Stimulated activated CD4-positive, alpha-beta T cell treated with anti-CD3 and anti-CD28 coated beads, Interleukin-1b, Interleukin-23, amount 100 ng/mL, for 48 hours (primary cell): ENCODE results near the gene ZNF536.
"Not testable (repeated sequence)": the region's sequence is repeated elsewhere in the genome, so short reads cannot be mapped to it uniquely, and the experiment has no call there.

Experiments
- DNase-seq: peaks from one replicate; pipeline ENCODE4 v3.0.0-alpha.2; 2020

Gene ZNF536

GRCh38 chr19:30390356-30390988 is 18.3 kb downstream of the ZNF536 start:
- DNase-seq, result no peak

DNA sequence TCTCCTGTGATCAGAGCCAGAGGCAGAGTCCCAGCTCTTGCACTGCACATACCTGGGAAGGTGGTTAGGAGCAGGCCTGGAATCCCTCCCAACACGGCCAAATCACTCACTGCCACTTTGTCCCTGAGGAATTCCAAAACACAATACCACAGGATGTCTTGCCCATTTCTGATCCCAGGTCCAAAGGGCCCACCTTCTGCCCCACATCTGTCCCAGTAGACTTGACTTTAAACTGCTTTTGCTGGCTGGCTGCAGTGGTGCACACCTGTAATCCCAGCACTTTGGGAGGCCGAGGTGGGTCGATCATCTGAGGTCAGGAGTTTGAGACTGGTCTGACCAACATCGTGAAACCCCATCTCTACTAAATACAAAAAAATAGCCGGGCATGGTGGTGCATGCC is 18.9 kb downstream of the ZNF536 start:
- no peak for DNase-seq

DNA sequence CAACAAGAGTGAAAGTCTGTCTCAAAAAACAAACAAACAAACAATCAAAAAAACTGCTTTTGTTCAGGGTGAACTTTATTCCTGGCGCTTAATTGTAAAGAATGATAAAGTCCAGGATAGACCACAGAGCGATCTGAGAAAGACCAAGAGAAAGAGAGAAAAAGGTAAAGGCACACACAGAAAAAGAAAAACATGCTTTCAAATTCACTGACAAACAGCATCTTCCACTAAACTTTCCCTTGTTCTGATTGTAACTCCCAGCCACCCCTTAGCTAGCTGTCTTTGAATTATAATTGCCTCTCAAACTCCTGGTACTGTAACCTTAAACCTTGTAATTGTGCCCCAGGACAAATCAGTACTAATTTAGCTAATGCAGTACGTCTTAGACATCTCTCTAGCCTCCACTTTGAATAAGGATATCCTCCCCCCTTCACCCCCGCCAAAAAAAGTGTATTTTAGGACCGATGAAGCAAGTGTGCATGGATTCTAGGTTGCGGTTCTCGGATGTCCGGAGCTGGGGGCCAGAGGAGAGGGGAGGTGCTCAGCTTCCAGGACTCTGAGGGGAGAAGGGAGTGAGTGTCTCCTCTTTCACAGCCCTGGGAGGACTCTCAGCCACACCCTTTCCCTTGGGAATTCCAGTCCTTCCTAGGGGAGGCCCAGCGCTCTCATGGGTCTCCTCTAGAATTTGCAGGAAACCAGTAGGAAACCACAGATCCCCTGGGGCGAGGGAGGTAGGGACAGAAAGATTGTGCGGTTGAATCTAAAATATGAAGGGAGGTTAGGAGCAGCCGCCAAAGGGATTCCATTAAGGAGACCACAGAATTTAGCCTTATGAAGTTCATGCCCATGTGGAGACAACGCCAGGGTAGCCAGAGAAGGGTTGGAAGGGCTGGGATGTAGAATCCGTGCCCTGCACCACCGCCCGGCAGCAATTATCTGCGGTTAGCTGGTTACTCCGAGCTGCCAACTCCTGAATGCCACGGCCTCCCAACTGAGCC is 19.7 kb downstream of the ZNF536 start:
- no peak for DNase-seq

DNA sequence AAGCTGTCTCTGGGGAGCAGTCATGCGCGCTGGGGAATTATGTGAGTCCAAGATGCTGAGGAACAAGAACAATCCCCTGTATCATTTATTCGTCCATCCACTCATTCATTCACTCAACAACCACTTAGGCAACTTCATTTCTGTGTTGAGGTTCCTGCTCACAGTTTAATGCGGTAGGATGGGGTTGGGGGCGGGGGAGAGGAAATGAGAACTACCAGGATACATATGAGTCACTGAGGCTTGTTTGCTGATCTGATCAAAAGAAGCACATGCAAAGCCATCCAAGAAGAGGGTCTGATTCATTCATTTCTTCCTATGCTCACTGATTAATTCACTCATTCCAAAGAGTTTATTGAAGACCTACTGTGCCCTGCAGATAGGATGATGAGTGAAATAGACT is 20.9 kb downstream of the ZNF536 start:
- DNase-seq, result no peak

GRCh38 chr19:30393729-30394480 is 21.7 kb downstream of the ZNF536 start:
- DNase-seq, result no peak

GRCh38 chr19:30394481-30395151 is 22.4 kb downstream of the ZNF536 start:
- no peak for DNase-seq

- no peak for DNase-seq
Measured at GRCh38 chr19:30395283-30395682, 23.1 kb downstream of the ZNF536 start.

DNA sequence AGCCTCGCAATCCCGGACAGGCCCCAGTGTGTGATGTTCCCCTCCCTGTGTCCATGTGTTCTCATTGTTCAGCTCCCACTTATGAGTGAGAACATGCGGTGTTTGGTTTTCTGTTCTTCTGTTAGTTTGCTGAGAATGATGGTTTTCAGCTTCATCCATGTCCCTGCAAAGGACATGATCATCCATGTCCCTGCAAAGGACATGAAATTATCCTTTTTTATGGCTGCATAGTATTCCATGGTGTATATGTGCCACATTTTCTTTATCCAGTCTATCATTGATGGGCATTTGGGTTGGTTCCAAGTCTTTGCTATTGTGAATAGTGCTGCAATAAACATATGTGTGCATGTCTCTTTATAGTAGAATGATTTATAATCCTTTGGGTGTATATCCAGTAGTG is 26.4 kb downstream of the ZNF536 start:
- not testable (repeated sequence) for DNase-seq

- no peak for DNase-seq
Measured at GRCh38 chr19:30401956-30402355, 29.8 kb downstream of the ZNF536 start.

DNA sequence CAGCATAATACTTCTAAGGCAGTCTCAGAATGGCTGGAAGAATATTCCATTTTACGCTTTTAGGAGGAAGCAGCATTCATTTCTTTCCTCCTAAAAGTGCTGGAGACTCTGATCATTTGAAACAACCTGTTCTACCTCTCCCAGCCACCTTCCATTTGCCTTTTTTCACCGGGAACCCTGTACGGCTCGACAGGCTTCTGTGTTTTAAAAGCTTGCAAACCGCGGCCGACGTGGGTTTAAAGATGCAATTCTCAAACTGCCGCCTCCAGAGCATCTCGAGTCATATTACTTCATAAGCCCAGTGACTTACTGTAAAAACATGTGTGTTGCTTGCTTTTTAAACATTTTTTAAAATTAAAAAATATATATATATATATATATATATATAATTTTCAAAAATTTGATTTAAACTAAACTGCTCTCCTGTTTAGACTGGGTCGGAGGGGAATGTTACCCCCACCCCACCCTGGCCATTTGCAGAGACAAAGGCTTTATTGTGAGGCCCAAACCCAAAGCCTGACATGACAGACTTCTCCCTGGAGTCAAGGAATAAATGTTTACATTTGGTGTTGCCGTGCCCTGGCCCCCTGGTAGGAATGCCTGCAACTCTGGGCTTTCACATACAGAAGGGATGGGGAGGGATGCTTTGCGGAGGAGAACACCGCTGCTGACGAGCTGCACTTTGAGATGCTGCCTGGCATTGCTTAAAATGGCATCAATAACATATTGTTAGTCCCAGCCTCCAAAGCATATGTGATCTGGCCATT is 30.4 kb downstream of the ZNF536 start:
- no peak for DNase-seq

- no peak for DNase-seq
Measured at GRCh38 chr19:30403203-30403985, 31.2 kb downstream of the ZNF536 start.

DNA sequence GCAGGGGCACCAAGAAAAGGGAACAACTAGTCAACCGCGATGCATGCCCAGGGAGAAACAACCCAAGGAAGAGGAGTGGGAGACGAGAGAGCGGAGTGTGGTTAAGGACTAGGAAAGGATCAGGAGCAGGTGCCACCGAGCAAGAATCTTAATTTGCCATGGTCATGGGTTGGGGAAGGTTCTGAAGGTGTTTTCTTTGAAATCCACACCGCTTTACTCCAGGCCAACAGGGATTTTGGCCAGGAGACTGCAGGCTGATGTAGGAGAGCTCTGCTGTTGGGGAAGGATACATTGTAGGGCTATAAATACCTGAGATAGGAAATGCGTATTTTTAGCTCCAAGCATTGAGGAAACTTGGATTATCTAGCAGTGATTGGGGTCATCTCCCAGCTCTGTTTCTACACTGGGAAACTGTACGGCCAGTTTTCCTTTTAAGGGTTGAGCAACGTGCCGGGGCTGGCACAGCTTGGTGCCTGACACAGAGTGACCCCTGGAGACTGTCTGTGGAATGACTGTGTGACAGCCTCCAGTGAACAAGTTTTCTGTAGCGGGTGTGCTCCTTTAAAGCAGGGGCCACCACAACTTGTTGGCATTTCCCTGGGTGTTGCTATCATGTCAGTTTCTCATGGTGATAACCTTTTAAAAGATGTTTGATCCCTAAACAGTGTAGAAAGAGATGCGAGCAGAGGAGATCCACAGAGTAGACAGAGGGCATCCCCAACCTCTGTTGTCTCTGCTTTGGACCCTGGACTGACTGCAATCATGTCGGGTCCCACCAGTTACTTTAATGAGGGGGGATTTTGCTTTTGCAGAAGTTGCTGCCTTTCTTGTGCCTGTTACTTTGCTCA is 34.3 kb downstream of the ZNF536 start:
- no peak for DNase-seq

- DNase-seq, result no peak
Measured at GRCh38 chr19:30407068-30407709, 35.0 kb downstream of the ZNF536 start.

DNA sequence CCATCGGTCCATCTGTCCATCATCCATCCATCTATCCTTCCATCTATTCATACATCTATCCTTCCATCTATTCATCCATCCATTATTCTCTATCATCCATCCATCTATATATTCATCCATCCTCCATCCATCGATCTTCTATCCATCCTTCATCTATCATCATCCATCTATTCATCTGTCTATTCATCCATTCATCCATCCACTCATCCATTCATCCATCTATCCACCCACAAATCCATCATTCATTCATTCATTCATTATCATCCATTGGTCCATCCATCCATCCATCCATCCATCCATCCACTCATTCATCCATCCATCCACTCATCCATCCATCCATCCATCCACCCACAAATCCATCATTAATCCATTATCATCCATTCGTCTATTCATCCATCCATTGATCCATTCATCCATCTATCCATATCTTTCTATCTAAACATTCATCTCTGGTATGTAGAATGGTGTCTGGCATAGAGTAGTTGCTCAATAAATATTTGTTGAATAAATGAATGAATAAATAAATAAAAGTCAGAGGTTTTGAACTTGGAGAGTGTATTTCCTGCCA is 36.6 kb downstream of the ZNF536 start:
- DNase-seq, result no peak

DNA sequence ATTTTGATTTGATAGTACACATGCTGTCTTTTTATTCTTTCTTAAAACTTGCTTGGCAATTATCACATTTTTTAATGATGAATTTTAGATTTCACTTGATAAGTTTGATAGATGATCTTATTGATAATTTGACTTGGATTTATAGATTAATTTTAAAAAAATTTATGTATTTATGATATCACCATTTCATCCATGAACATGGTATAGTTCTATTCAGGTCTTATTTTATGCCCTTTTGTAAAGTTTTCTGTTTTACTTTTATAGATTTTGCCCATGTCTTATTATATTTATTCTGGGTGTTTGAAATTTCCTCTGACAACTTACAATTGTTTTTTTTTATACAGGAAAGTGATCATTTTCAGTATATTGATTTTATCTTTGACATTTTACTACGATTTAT is 39.5 kb downstream of the ZNF536 start:
- DNase-seq, result no peak

DNA sequence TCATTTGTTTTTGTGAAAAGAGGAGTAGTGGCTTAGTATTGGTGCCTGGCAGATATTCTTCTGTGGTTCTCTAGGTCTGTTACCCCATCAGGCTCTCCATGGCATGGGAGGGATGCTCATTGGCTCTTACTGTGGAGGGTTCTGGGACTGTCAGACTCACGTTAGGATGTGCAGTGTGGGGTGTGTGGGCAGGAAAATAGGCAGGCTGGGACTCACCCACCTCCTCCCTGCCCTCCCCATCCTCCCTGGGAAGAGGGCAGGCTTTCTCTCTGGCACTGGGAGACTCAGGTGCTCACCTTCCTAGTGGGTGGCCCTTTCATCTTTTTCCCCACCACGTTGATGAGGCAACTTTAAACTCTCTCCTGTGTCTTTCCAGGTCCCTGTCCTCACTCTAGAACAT is 44.2 kb downstream of the ZNF536 start:
- DNase-seq, result no peak

DNA sequence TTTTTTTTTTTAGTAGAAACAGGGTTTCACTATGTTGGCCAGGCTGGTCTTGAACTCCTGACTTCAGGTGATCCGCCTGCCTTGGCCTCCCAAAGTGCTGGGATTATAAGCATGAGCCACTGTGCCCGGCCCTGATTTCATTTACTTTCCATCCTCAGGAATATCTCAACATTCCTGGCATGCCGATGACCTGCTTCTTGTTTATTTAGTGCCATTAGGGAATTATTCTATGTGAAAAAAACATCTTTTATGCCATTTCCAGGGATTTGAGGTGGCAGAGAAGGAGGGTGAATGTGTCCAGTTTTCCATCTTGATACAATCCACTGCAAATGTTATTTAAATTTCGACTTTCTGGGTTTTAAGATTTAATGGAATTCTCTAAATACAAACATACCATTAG is 45.0 kb downstream of the ZNF536 start:
- DNase-seq, result not testable (repeated sequence)

- DNase-seq, result no peak
Measured at GRCh38 chr19:30419568-30420180, 47.5 kb downstream of the ZNF536 start.

DNA sequence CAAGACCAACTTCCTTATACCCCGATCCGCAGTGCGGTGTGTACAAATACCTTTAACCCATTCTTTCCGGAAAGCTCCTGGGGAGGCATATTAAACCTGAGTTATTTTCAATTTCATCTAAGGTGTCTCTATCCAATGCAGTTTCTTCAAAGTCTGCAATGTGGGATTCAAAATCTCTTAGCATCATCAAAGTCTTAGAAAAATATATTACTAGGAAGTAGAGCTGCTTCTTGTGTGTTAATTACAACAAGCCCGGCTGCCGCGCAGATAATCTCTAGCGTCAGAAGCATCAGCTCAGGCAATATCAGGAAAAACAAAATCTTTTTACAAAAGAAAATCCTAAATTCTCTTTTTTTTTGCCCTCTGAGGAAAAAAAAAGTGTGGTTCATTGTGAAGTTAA is 48.1 kb downstream of the ZNF536 start:
- DNase-seq, result no peak
